Esophagus squamous epithelium (tissue), 4 donors: Measurements from ENCODE around the gene SHOX.

Experiments used
- CTCF ChIP-seq, 6 experiments: fragments of 450-650 bp in 4 of 6; fragments of 200-600 bp in 2 of 6; sonication (generic) in 2 of 6; IDR thresholded peaks; one replicate each; pipeline ENCODE4 v1.5.1; 2016 to 2019; ENCODE audit warnings: antibody characterized with exemption in 6 of 6, mild to moderate bottlenecking in 4 of 6, moderate library complexity in 4 of 6
- POLR2A ChIP-seq, 4 donors: fragments of 450-650 bp; IDR thresholded peaks; one replicate each; pipeline ENCODE4 v1.6.1; 2017; ENCODE audit warnings: antibody characterized with exemption in 4 of 4, mild to moderate bottlenecking in 4 of 4, moderate library complexity in 3 of 4

GRCh38 chrX:617401-617800 is 13.2 kb upstream of the SHOX start:
- TF ChIP-seq CTCF (IDR thresholded peaks at IDR 0.05) = no peak
- TF ChIP-seq POLR2A (IDR thresholded peaks at IDR 0.05) = no peak
